Suprapubic skin (tissue), 4 donors: Measurements from ENCODE around the gene HES2. TPM values are rescaled to one million over a fixed set of nuclear protein-coding genes. Genes with fewer than 3 reads are reported as not detected.

Experiments used
- DNase-seq, 2 donors: peaks; one replicate each; pipeline ENCODE4 v3.0.0-alpha.2; 2019; ENCODE audit warnings: low spot score in 2 of 2
- H3K27ac ChIP-seq: fragments of 200-600 bp; sonication (generic); one replicate; pipeline ENCODE4 v1.5.1; 2019
- H3K27me3 ChIP-seq: fragments of 200-600 bp; sonication (generic); one replicate; pipeline ENCODE4 v1.5.1; 2019
- H3K36me3 ChIP-seq: fragments of 200-600 bp; sonication (generic); one replicate; pipeline ENCODE4 v1.5.1; 2019
- H3K4me1 ChIP-seq: fragments of 200-600 bp; sonication (generic); one replicate; pipeline ENCODE4 v1.5.1; 2019
- H3K4me3 ChIP-seq: fragments of 200-600 bp; sonication (generic); one replicate; pipeline ENCODE4 v1.5.1; 2019; ENCODE audit warnings: mild to moderate bottlenecking
- H3K9me3 ChIP-seq: fragments of 200-600 bp; sonication (generic); one replicate; pipeline ENCODE4 v1.5.1; 2019
- CTCF ChIP-seq, 2 donors: fragments of 200-600 bp in 1 of 2; fragments of 450-650 bp in 1 of 2; sonication (generic) in 1 of 2; IDR thresholded peaks; one replicate each; pipeline ENCODE4 v1.5.1; 2016 to 2019; ENCODE audit warnings: antibody characterized with exemption in 2 of 2, mild to moderate bottlenecking in 1 of 2, moderate library complexity in 1 of 2
- EP300 ChIP-seq: sonication (generic); formaldehyde crosslinking; IDR thresholded peaks from one replicate; pipeline ENCODE4 v1.6.1; 2017; ENCODE audit warnings: antibody characterized with exemption
- POLR2A ChIP-seq, 2 donors: fragments of 450-650 bp; IDR thresholded peaks; one replicate each; pipeline ENCODE4 v1.6.1; 2017; ENCODE audit warnings: antibody characterized with exemption in 2 of 2, mild to moderate bottlenecking in 2 of 2, moderate library complexity in 2 of 2
- POLR2AphosphoS5 ChIP-seq, 3 donors: sonication (generic); formaldehyde crosslinking; IDR thresholded peaks; one replicate each; pipeline ENCODE4 v1.6.1; 2017; ENCODE audit warnings: antibody characterized with exemption in 3 of 3
- WGBS: methylation state at CpG from one replicate; pipeline ENCODE4 v1.1.5; 2018; 5-methylcytosine and 5-hydroxymethylcytosine counted together
- total RNA-seq, 4 donors: library from RNA; depleted of rRNA; stranded (reverse); fragments of >200 nt; gene quantifications; one replicate each; pipeline ENCODE4 v1.1.0, GENCODE V29; 2016

The HES2 gene
- total RNA-seq, 4 donors from 2014 or later: 18.2 to 36.4 (median 24.9) TPM

- peak; percentile 88 for DNase-seq
- Histone ChIP-seq H3K36me3 (no peaks in the 10 kb centered on the region), H3K27ac (peak within 1 kb of the TSS; percentile 99), H3K27me3 (no peaks in the 10 kb centered on the region), H3K9me3 (no peaks in the 10 kb centered on the region), H3K4me3 (peak within 1 kb of the TSS; percentile 72), H3K4me1 (peaks cover 20% of the 10 kb centered on the region)
- TF ChIP-seq POLR2A (IDR thresholded peaks at IDR 0.05) (peak in 1 of 2 donors; percentile 44), EP300 (no peak), POLR2AphosphoS5 (IDR thresholded peaks at IDR 0.05) (peak in 2 of 3 donors; percentile 15 to 26)
- WGBS: under 1% methylated on average over 32 of the region's 87 CpGs
Measured at GRCh38 chr1:6393400-6394187, 26.1 kb downstream of the HES2 start, which contains the start of gene ACOT7. Gene ACOT7 (minus strand): TSS chr1:6393767. CDS start chr1:6393399, 368 bp downstream.

GRCh38 chr1:6392809-6393399 is 26.8 kb downstream of the HES2 start:
- H3K36me3 ChIP-seq: no peaks in the 10 kb centered on the region
- peak overlapping the region; percentile 99 for H3K27ac ChIP-seq
- TF ChIP-seq CTCF (IDR thresholded peaks at IDR 0.05) (no peak), POLR2AphosphoS5 (IDR thresholded peaks at IDR 0.05) (no peak), EP300 (no peak), POLR2A (IDR thresholded peaks at IDR 0.05) (no peak)
- peaks cover 20% of the 10 kb centered on the region for H3K4me1 ChIP-seq
- H3K27me3 ChIP-seq: no peaks in the 10 kb centered on the region
- DNase-seq: peak in 1 of 2 donors; percentile 90
- H3K4me3 ChIP-seq: peak overlapping the region; percentile 72
- no peaks in the 10 kb centered on the region for H3K9me3 ChIP-seq
- WGBS: 2% methylated on average over 14 of the region's 83 CpGs

- peaks cover 20% of the 10 kb centered on the region for H3K4me1 ChIP-seq
- no peaks in the 10 kb centered on the region for H3K36me3 ChIP-seq
- no peaks in the 10 kb centered on the region for H3K9me3 ChIP-seq
- no peak for DNase-seq
- H3K4me3 ChIP-seq: peak overlapping the region; percentile 72
- WGBS: 45% methylated on average over 12 of the region's 16 CpGs
- no peak for TF ChIP-seq POLR2A (IDR thresholded peaks at IDR 0.05)
- TF ChIP-seq EP300: no peak
- no peak overlapping the region for H3K27ac ChIP-seq
- no peaks in the 10 kb centered on the region for H3K27me3 ChIP-seq
Measured at GRCh38 chr1:6391951-6392808, 27.5 kb downstream of the HES2 start.

- Histone ChIP-seq H3K27me3 (no peaks in the 10 kb centered on the region), H3K4me1 (peaks cover 36% of the 10 kb centered on the region), H3K4me3 (no peak overlapping the region), H3K27ac (no peak overlapping the region), H3K9me3 (no peaks in the 10 kb centered on the region), H3K36me3 (no peaks in the 10 kb centered on the region)
- TF ChIP-seq POLR2A (IDR thresholded peaks at IDR 0.05) (no peak), POLR2AphosphoS5 (IDR thresholded peaks at IDR 0.05) (no peak), CTCF (IDR thresholded peaks at IDR 0.05) (no peak), EP300 (no peak)
- no peak for DNase-seq
- 95% methylated on average over 9 of the region's 9 CpGs for WGBS
Measured at GRCh38 chr1:6389971-6390370, 29.7 kb downstream of the HES2 start.

- no peak for DNase-seq
- H3K9me3 ChIP-seq: no peaks in the 10 kb centered on the region
- no peak overlapping the region for H3K4me3 ChIP-seq
- H3K4me1 ChIP-seq: peaks cover 18% of the 10 kb centered on the region
- 68% methylated on average over 10 of the region's 10 CpGs for whole genome bisulfite sequencing
- no peaks in the 10 kb centered on the region for H3K27me3 ChIP-seq
- peak overlapping the region; percentile 59 for H3K27ac ChIP-seq
- TF ChIP-seq EP300: no peak
- TF ChIP-seq POLR2AphosphoS5 (IDR thresholded peaks at IDR 0.05): no peak
- TF ChIP-seq POLR2A (IDR thresholded peaks at IDR 0.05): no peak
- no peak for TF ChIP-seq CTCF (IDR thresholded peaks at IDR 0.05)
- H3K36me3 ChIP-seq: no peaks in the 10 kb centered on the region
Measured at GRCh38 chr1:6386371-6386949, 33.3 kb downstream of the HES2 start.
